Epidermal melanocyte (primary cell): Measurements from ENCODE around the gene SYCP3.

Source experiments
- DNase-seq: peaks from one replicate; pipeline ENCODE4 v3.0.0; 2011; ENCODE audit warnings: low spot score; ENCODE audit not compliant: insufficient read length

Gene SYCP3

GRCh38 chr12:101738920-101739665 is at the start of gene SYCP3:
SYCP3 (minus strand) TSS chr12:101739462; CDS start chr12:101737935, 1,527 bp downstream.
- DNase-seq: no peak

- DNase-seq: no peak
Measured at GRCh38 chr12:101785671-101786070, 46.4 kb upstream of the SYCP3 start.

DNA sequence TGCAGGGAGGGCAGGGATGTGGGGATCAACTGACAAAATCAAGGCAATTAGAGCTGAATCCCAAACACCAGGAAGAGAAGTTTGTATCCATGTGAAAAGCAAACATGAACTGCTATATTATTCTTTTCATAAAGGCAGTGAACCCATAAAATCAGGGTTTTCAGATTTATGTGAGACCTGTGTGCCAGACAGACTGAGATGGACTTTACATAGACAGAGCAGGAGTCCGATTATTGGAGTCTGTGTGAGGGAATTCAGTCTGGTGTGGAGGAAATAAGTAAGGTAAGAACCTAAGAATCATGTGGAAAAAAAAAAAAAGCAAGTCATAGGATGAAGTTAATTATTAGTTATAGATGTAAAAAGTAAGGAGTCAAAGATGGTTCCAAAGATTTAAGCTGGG is 45.1 kb upstream of the SYCP3 start:
- no peak for DNase-seq

GRCh38 chr12:101783838-101784237 is 44.6 kb upstream of the SYCP3 start:
- DNase-seq: no peak

DNA sequence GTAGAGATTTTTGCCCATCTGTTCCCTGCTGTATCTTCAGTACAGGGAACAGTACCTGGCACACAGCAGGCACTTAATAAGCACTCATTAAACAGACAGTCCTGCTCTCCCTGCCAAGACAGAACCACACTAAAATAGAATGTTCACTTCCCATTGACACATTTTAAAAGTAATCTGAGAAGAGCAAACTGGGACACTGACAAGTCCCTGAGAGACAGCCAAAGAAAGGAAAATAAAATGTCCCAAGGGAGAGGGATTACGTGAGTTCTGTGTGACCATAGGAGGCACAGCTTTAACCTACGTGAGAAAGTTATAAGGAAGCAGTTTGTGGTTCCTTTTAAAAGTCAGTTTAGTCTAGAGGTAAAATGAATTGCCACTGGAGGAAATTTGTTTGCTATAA is 43.9 kb upstream of the SYCP3 start:
- no peak for DNase-seq

- DNase-seq: no peak
Measured at GRCh38 chr12:101782273-101782731, 43.0 kb upstream of the SYCP3 start.

DNA sequence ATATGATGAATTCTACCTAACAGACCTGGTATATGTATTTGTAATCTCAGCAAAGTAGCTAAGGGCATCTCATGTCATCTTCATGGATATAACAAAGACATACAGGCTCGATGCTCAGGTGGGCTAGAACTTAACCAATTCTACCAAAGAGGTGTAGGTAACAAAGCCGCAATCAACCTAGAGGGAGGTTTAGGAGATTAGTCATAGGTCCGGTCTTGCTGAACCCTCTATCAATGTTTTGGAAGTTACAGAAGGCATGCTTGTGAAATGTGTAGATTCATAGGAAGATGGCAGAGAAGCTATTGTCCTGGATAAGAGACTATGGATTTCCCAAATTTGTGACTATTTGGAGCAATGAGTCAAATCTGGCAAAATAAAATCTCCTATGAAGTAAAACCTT is 42.6 kb upstream of the SYCP3 start:
- DNase-seq: no peak

DNA sequence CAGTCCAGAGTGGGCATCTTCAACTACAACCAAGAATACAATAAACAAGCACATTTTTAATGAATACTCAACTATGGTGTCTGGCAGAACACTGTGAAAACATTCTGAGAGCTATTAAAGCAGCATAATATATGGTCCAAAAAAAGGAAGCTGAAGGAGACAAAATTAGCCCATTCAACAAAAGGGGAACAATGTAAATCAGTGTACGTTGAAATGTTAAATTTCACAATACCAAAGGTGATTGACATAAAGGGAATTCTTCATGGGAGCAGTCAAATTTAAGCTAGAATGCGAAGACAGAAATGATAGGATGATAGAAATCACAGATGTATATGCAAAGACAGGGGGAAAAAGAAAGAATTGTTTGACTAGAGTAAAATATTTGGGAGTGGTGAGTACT is 41.3 kb upstream of the SYCP3 start:
- DNase-seq: no peak

DNA sequence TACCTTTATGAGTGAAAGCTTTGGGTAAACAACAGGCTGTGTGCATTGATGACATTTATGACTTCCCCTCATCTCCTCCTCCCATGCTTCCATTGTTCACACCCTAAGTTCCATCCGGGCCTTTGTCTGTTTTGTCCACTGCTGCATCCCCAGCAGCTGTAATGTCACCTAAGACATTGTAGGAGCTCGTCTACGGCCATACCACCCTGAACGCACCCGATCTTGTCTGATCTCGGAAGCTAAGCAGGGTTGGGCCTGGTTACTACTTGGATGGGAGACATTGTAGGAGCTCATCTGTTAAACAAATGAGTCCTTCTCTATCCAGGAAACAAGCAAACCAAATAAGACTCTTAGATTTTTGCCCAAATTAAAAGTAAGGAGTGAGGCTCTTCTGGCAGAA is 40.4 kb upstream of the SYCP3 start:
- no peak for DNase-seq

- no peak for DNase-seq
Measured at GRCh38 chr12:101779200-101779599, 39.9 kb upstream of the SYCP3 start.

GRCh38 chr12:101777978-101778377 is 38.7 kb upstream of the SYCP3 start:
- DNase-seq: no peak

- DNase-seq: peak; percentile 44
Measured at GRCh38 chr12:101777485-101777884, 38.2 kb upstream of the SYCP3 start.

DNA sequence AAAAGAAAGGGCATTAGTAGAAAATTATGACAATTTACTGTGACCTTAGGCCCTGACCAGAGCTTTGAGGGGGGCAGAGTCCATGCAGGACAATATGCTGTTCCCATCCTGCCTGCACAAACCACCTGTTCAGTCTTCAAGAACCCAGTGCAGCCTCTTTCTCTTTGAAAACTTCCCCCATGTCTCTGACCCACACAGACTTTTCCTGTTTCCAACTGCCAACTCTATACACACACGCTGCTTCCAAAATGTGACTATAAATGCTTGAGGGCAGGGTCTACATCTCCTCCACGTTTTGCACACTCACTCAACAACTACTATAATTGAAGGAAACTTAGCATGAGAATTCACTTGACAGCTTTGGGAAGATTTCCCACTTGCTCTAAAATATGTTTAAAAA is 36.6 kb upstream of the SYCP3 start:
- no peak for DNase-seq

GRCh38 chr12:101773650-101774162 is 34.4 kb upstream of the SYCP3 start:
- peak; percentile 71 for DNase-seq

- DNase-seq: no peak
Measured at GRCh38 chr12:101772012-101772775, 32.9 kb upstream of the SYCP3 start.

DNA sequence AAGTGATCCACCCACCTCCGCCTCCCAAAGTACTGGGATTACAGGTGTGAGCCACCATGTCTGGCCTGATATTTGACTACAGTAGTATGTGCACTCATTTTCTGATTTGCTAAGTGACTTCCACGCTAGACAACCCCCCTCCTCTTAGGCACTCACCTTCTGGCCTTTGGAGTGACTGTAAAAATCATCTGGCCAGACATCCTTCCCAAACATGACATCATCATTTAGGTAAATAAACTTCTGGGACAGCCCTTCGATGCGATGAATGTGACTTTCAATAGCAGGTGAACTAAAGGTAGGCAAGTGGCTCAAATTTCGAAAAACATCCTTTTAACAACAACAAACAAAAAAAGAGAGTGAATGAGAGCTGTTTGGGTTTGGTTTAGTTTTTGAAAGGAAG is 30.6 kb upstream of the SYCP3 start:
- DNase-seq: no peak

GRCh38 chr12:101768781-101769180 is 29.5 kb upstream of the SYCP3 start:
- DNase-seq: no peak

DNA sequence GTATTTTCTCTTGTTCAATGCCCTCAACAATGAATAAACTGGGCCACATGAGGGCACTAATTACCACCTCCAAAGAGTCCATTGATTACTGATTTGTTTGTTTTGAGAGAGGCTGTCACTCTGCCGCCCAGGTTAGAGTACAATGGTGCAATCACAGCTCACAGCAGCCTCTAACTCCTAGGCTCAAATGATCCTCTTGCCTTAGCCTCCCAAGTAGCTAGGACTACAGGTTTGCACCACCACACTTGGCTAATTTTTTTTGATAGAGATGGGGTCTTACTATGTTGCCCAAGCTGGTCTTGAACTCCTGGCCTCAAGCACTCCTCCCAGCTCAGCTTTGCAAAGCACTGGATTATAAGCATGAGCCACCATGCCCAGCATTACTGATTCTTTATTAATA is 28.3 kb upstream of the SYCP3 start:
- DNase-seq: no peak

DNA sequence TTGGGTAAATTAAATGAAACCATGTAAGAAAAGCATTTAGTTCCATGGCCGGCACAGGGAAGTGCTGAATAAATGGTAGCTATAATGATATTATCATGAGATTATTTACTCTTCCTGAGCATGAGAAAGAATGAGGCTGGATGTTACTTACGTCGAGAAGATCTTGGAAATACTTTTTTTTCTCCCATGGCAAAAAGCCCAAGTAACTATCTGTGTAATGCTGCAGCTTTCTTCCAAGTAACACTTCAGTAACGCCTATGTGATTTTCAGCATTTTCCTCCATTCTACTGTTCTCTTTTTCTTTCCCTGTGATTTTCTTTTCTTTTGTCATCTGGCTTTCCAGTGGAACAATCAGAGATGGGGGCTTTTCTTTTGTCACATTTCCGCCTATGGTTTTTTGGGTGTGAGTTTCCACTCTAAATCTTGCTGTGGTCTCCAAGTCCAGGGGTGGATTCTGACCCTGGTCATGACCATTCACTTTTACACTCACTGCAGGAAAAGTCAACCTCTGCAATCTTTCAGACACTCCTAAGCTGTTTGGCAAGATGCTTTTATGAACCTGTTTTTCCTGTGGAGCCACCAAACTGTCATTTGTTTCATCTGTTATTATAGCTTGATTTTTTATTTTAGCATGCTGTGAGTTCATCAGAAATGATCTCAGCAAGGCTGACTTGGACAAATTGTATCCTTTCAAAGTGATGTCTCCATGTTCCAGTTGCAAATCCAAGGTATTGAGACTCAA is 25.0 kb upstream of the SYCP3 start:
- no peak for DNase-seq

- no peak for DNase-seq
Measured at GRCh38 chr12:101763246-101763931, 24.1 kb upstream of the SYCP3 start.

DNA sequence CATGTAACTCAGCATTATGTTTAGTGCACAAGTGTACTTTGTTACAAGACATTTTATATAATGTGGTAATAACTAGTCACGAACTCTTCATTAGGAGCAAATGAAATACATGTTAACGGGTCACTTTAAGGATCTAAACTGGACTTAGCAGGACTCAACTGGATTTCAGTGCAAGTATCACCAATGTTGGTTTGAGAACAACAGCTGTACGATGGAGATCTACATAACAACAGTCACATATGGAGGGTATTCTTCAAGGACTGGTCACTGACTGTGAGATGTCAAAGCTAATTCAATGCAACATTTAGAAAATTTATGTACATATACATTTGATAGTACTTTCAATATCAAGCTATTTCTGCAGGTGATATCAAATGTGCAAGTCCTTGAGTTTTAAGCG is 22.5 kb upstream of the SYCP3 start:
- no peak for DNase-seq
